Measurements from ENCODE around the gene ICOSLG. TPM values are rescaled to one million over a fixed set of nuclear protein-coding genes. Genes with fewer than 3 reads are reported as not detected.

ICOSLG gene
- polyA plus RNA-seq, 3 donors: 0.47 to 9.0 (median 1.3) TPM

DNA sequence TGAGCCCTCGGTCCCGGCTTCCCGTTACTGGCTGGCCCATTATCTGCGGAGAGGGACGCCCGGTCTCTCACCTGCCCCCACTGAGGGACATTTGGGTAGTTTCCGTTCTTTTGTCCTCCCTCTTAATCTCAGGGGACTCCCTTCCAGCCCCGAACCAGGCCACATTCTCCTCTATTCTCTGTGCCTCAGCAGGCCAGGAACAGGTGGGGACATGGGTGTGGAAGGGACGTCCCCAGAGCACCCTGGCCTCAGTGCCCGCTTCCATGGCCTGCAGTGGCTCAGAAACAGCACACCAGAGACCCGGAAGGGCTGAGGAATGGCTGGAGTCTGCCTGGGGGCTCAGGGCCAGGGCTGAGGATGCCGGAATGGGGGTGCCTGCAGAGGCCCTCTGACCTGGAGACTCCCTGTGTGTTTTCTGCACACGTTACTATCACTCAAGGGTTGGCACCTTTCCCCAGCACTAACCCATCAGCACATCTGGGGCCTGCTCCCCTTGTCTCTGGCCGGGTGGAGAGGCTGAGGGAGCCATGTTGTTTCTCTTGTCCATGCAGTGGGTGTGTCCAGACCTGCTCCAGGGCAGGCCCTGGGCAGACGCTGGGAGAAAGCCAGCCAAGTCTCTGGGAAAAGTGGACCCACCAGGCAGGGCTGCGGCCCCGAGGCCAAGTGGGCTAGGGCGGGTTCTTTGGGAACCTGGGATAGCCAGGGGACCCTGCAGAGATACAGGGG is 31.0 kb upstream of the ICOSLG start:
- Histone ChIP-seq H3K27ac (ENCODE audit: low read depth in 1 of 2, low read length in 2 of 2) (no peak overlapping the region), H3K4me1 (ENCODE audit: control insufficient read depth in 1 of 2, insufficient read depth in 2 of 2, low read length in 2 of 2) (no peaks in the 10 kb centered on the region), H3K79me2 (ENCODE audit: insufficient read depth, low read length) (no peaks in the 10 kb centered on the region), H3K4me3 (replicated peaks in 1 of 3; ENCODE audit: low read depth in 2 of 3, low read length in 3 of 3) (no peak overlapping the region), H2AFZ (ENCODE audit: insufficient read depth, low read depth, low read length, poor library complexity, severe bottlenecking) (no peak overlapping the region), H3K36me3 (replicated peaks in 1 of 2; ENCODE audit: control insufficient read depth in 1 of 2, insufficient read depth in 2 of 2, low read length in 2 of 2) (no peaks in the 10 kb centered on the region), H3K9ac (ENCODE audit: insufficient read depth, low read length, poor library complexity, severe bottlenecking) (no peak overlapping the region), H4K20me1 (ENCODE audit: insufficient read depth, low read length) (no peaks in the 10 kb centered on the region), H3K9me3 (replicated peaks in 1 of 2; ENCODE audit: control insufficient read depth in 1 of 2, insufficient read depth in 1 of 2, low read length in 2 of 2) (no peaks in the 10 kb centered on the region), H3K4me2 (replicated peaks; ENCODE audit: extremely low read depth, low read length, poor library complexity, severe bottlenecking) (no peak overlapping the region), H3K27me3 (ENCODE audit: control insufficient read depth in 2 of 2, insufficient read depth in 2 of 2, low read length in 2 of 2) (no peaks in the 10 kb centered on the region)
- TF ChIP-seq, protein P1, sequence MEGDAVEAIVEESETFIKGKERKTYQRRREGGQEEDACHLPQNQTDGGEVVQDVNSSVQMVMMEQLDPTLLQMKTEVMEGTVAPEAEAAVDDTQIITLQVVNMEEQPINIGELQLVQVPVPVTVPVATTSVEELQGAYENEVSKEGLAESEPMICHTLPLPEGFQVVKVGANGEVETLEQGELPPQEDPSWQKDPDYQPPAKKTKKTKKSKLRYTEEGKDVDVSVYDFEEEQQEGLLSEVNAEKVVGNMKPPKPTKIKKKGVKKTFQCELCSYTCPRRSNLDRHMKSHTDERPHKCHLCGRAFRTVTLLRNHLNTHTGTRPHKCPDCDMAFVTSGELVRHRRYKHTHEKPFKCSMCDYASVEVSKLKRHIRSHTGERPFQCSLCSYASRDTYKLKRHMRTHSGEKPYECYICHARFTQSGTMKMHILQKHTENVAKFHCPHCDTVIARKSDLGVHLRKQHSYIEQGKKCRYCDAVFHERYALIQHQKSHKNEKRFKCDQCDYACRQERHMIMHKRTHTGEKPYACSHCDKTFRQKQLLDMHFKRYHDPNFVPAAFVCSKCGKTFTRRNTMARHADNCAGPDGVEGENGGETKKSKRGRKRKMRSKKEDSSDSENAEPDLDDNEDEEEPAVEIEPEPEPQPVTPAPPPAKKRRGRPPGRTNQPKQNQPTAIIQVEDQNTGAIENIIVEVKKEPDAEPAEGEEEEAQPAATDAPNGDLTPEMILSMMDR (IDR thresholded peaks at IDR 0.05): no peak
- Mint-ChIP-seq H3K36me3 (no peaks in the 10 kb centered on the region), H3K4me1 (peaks cover 2% of the 10 kb centered on the region), H3K27me3 (ENCODE audit: low read depth in 3 of 3) (peaks cover 0 to 6% (median 3%) of the 10 kb centered on the region in 3 donors), H3K27ac (no peak overlapping the region), H3K9me3 (peaks cover 0 to 2% (median 0%) of the 10 kb centered on the region in 7 donors), H3K4me3 (no peak overlapping the region)
- 94% methylated on average over 14 of the region's 18 CpGs for WGBS (ENCODE audit: insufficient coverage)
- intact Hi-C loops (cut with micrococcal nuclease): no loop called here
- DNase-seq: no peak

DNA sequence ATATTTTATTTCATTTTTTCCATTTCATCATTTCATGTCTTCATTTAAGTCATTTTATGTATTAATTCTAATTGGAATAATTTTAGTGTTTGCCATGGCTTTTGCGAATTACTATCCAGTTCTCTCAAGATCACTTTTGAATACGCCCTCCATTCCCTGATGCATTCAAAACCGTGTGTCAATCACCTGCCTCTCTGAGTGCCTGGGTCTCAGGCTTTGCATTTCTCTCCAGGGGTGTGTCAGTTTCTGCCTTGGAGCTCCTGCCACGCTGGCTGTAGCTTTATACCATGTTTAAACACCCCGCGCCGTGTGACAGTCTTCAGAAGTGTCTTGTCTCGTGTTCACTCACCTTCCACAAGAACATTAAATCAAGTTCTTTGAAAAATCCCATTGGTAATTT is 28.3 kb upstream of the ICOSLG start:
- Histone ChIP-seq H3K79me2 (ENCODE audit: insufficient read depth, low read length) (no peaks in the 10 kb centered on the region), H3K9ac (ENCODE audit: insufficient read depth, low read length, poor library complexity, severe bottlenecking) (no peak overlapping the region), H3K4me2 (replicated peaks; ENCODE audit: extremely low read depth, low read length, poor library complexity, severe bottlenecking) (no peak overlapping the region), H3K4me1 (ENCODE audit: control insufficient read depth in 1 of 2, insufficient read depth in 2 of 2, low read length in 2 of 2) (no peaks in the 10 kb centered on the region), H3K27me3 (ENCODE audit: control insufficient read depth in 2 of 2, insufficient read depth in 2 of 2, low read length in 2 of 2) (no peaks in the 10 kb centered on the region), H3K27ac (ENCODE audit: low read depth in 1 of 2, low read length in 2 of 2) (no peak overlapping the region), H3K36me3 (replicated peaks in 1 of 2; ENCODE audit: control insufficient read depth in 1 of 2, insufficient read depth in 2 of 2, low read length in 2 of 2) (no peaks in the 10 kb centered on the region), H3K9me3 (replicated peaks in 1 of 2; ENCODE audit: control insufficient read depth in 1 of 2, insufficient read depth in 1 of 2, low read length in 2 of 2) (no peaks in the 10 kb centered on the region), H2AFZ (ENCODE audit: insufficient read depth, low read depth, low read length, poor library complexity, severe bottlenecking) (no peak overlapping the region), H4K20me1 (ENCODE audit: insufficient read depth, low read length) (no peaks in the 10 kb centered on the region), H3K4me3 (replicated peaks in 1 of 3; ENCODE audit: low read depth in 2 of 3, low read length in 3 of 3) (no peak overlapping the region)
- TF ChIP-seq, protein P1 (IDR thresholded peaks at IDR 0.05): no peak
- Mint-ChIP-seq H3K4me1 (peaks cover 2% of the 10 kb centered on the region), H3K27ac (no peak overlapping the region), H3K9me3 (no peaks in the 10 kb centered on the region), H3K36me3 (no peaks in the 10 kb centered on the region), H3K27me3 (ENCODE audit: low read depth in 3 of 3) (peaks cover 0 to 6% (median 6%) of the 10 kb centered on the region in 3 donors), H3K4me3 (no peak overlapping the region)
- intact Hi-C loops (cut with micrococcal nuclease): no loop called here
- no peak for DNase-seq
- WGBS (ENCODE audit: insufficient coverage): 73% methylated on average over 2 of the region's 8 CpGs

Measured in CD14-positive monocyte (primary cell).